Neutrophil (primary cell): ENCODE results near the gene C15orf39.

Experiments
- H3K27ac ChIP-seq: fragments of 200-600 bp; sonication (generic); 2 replicates; pipeline ENCODE4 v1.5.1; 2016; ENCODE audit warnings: mild to moderate bottlenecking, moderate library complexity
- H3K27me3 ChIP-seq: fragments of 200-600 bp; sonication (generic); 2 replicates; pipeline ENCODE4 v1.6.0; 2016; ENCODE audit warnings: mild to moderate bottlenecking
- H3K36me3 ChIP-seq: fragments of 200-600 bp; sonication (generic); 2 replicates; pipeline ENCODE4 v1.5.1; 2017
- H3K4me1 ChIP-seq, 2 experiments: fragments of 200-600 bp in 1 of 2; sonication (generic) in 1 of 2; 1 replicate in 1 of 2; 2 replicates in 1 of 2; pipeline versions ENCODE4 v1.5.1 to v1.6.1; 2013 to 2016; ENCODE audit warnings: low read depth in 1 of 2, low read length in 1 of 2, mild to moderate bottlenecking in 1 of 2, moderate library complexity in 1 of 2; ENCODE audit not compliant: control insufficient read depth in 1 of 2, insufficient read depth in 1 of 2
- H3K4me3 ChIP-seq, 2 experiments: fragments of 200-600 bp in 1 of 2; sonication (generic) in 1 of 2; 1 replicate in 1 of 2; 2 replicates in 1 of 2; pipeline ENCODE4 v1.5.1; 2013 to 2016; ENCODE audit warnings: low read depth in 1 of 2, low read length in 1 of 2, mild to moderate bottlenecking in 1 of 2, moderate library complexity in 1 of 2
- H3K9me3 ChIP-seq: fragments of 200-600 bp; sonication (generic); 2 replicates; pipeline ENCODE4 v1.5.1; 2016
- TF ChIP-seq, protein P1 (sequence below): fragments of 200-600 bp; sonication (generic); IDR thresholded peaks from 2 replicates; pipeline ENCODE4 v1.5.1; 2016; ENCODE audit warnings: antibody characterized with exemption

The C15orf39 gene

DNA sequence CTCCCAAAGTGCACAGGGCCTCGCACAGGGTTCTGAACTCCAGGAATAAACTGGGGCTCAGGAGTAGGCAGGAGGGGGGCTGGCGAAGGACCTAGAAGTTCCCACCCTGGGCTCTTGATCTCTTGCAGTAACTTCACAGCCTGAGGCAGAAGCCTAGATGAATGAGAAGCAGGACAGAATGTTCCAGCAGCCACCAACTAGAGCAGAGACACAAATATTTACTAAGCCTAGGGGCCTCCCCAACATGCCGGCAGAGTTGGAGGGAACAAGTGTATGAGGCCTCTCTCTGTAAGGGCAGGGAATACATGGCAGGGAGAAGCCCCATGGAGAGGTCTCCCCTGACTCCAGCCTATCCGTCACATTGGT lies 25.3 kb upstream of the C15orf39 start:
- Histone ChIP-seq H3K27me3 (peaks cover 41% of the 10 kb centered on the region), H3K27ac (peak overlapping the region; percentile 69), H3K4me3 (no peak overlapping the region), H3K9me3 (no peaks in the 10 kb centered on the region), H3K4me1 (peaks cover 54 to 57% of the 10 kb centered on the region in 2 experiments), H3K36me3 (no peaks in the 10 kb centered on the region)
- TF ChIP-seq, protein P1, sequence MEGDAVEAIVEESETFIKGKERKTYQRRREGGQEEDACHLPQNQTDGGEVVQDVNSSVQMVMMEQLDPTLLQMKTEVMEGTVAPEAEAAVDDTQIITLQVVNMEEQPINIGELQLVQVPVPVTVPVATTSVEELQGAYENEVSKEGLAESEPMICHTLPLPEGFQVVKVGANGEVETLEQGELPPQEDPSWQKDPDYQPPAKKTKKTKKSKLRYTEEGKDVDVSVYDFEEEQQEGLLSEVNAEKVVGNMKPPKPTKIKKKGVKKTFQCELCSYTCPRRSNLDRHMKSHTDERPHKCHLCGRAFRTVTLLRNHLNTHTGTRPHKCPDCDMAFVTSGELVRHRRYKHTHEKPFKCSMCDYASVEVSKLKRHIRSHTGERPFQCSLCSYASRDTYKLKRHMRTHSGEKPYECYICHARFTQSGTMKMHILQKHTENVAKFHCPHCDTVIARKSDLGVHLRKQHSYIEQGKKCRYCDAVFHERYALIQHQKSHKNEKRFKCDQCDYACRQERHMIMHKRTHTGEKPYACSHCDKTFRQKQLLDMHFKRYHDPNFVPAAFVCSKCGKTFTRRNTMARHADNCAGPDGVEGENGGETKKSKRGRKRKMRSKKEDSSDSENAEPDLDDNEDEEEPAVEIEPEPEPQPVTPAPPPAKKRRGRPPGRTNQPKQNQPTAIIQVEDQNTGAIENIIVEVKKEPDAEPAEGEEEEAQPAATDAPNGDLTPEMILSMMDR: no peak

DNA sequence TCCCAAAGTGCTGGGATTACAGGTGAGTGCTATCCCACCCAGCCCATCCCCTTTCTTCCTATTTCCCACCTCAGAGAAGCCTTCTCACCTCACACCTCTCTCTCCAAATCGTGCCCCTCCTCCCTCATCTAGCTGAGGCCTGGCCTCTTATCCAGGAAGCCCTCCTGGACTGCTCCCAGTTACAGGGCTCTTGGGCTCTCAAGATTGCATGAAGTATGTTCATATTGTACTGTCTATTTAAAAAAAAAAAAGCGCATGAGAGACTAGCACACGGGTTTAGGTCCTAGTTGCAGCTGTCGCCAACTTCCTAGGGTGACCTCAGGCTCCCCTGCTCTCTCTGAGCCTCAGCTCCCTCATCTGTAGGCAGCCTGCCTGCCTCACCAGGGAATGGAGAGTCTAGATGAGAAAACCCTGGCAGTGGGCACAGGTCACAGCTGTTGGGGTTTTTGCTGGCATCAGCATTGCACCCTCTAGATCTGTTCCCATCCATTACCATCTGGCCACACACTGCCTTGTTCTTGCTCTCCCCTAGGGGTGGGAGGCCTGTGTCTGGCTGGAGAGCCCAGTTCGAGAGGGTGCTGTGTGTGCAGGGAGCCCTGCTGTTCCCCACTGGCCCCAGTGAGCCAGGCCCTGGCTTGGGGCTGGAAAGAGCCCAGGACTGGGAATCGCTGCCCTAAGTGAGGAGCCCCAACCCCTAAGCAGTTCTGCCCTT lies 24.2 kb upstream of the C15orf39 start:
- Histone ChIP-seq H3K4me1 (peaks cover 51 to 53% of the 10 kb centered on the region in 2 experiments), H3K9me3 (no peaks in the 10 kb centered on the region), H3K27ac (no peak overlapping the region), H3K36me3 (no peaks in the 10 kb centered on the region), H3K27me3 (peaks cover 46% of the 10 kb centered on the region), H3K4me3 (no peak overlapping the region)
- TF ChIP-seq, protein P1: no peak

DNA sequence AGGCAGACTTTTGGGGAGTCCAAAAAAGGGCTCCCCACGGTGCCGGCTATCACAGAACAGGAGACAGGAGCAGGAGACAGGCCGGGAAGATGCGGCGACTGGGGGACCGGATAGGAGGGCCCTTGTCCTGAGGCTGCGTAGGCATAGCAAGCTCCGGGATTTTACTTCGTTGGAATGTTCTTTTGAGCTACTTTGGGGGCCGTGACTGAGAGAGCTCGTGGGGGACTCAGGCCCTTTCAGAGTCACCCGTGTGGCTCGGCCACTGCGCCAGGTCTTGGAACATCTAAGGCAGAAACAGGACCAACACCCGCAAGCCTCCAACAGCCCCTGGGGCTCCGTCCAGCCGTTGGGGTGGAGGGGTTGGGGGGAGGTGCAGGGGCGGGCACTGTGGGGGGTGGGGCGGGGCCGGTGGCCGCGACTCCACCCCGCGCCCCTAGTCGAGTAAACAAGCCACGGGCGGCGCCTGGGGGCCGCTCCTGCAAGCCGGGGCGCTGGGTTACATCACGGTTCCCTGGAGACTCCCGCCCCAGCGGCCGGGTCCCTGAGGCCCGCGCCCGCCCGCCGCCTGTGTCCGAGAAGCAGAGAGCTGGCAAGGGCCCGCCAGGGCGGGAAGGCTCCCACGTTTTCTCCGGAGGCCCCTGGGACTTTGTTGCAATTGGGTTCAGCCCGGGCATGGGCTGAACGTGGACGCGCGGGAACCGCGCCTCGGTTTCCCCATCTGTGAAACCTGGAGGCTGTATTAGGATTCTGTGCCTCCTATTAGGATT lies 23.3 kb upstream of the C15orf39 start:
- Histone ChIP-seq H3K9me3 (no peaks in the 10 kb centered on the region), H3K27ac (no peak overlapping the region), H3K4me3 (peak overlapping the region; percentile 49 to 59), H3K4me1 (peaks cover 49 to 51% of the 10 kb centered on the region in 2 experiments), H3K36me3 (no peaks in the 10 kb centered on the region), H3K27me3 (peaks cover 46% of the 10 kb centered on the region)
- TF ChIP-seq, protein P1: no peak

DNA sequence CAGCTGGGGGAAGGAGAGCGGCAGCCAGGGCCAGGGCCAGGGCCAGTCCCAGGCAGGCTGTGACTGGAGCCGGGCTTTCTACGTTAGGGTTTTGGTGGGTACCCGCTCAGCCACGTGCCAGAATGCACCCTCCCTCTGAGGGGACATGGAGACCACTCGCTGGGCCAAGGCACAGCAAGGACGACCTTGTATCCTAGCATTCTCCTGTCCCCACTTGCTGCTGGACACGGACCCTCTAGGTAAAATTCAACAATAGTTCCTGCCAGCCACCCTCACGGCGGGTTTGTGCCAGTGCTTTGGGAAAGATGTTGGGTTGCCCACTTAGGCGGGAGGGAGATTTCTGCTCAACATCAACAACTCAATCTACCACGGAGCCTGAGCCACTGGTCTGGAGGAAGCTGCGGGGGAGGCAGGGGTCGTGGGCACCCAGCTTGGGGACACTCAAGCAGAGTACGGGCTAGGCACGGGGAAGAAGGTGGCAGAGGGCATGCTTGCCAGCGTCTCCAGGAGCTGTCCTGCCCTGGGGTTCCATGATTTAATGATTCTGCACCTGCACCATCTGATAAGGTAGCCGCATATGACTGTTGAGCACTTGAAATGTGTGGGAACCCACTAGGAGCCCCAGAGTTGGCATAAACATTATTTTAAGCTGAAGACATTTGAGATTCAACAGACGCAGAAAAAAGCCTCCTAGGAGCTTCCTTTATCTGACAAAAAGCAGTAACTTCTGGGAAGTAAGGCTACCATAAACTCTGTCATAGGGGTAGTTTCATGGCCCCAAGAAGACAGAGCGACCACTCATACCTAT lies 22.5 kb upstream of the C15orf39 start:
- peak overlapping the region; percentile 49 to 59 for H3K4me3 ChIP-seq

DNA sequence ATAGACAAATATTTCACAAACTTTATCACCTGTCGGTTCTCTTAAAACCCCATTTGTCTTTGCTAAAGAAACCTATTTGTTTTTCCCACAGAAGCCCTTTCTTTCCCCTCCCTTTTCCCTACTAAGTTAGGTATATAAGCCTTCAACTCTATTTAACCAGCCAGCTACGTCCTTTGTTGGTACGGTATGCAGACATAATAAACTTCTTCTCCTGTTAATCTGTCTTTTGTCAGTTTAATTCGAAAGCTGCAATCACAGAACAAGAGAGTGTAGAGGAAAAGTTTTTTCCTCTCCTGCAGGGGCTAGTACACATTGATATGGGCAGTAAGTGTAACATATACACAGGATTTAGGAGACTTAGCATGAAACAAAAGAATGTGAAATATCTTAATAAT lies 21.9 kb upstream of the C15orf39 start:
- Histone ChIP-seq H3K4me1 (peaks cover 39 to 41% of the 10 kb centered on the region in 2 experiments), H3K27ac (no peak overlapping the region)

More for the DNA sequence above, 22.5 kb upstream of the C15orf39 start:
- Histone ChIP-seq H3K36me3 (no peaks in the 10 kb centered on the region), H3K9me3 (no peaks in the 10 kb centered on the region), H3K4me1 (peaks cover 43 to 46% of the 10 kb centered on the region in 2 experiments), H3K27ac (no peak overlapping the region), H3K27me3 (peaks cover 46% of the 10 kb centered on the region)
- TF ChIP-seq, protein P1: no peak

More for the DNA sequence above, 21.9 kb upstream of the C15orf39 start:
- Histone ChIP-seq H3K4me3 (no peak overlapping the region), H3K36me3 (no peaks in the 10 kb centered on the region), H3K9me3 (no peaks in the 10 kb centered on the region), H3K27me3 (peaks cover 46% of the 10 kb centered on the region)
- TF ChIP-seq, protein P1: no peak
